Lower lobe of right lung (tissue), 2 donors: ENCODE results near the gene ANGEL1. TPM values are rescaled to one million over a fixed set of nuclear protein-coding genes. Genes with fewer than 3 reads are reported as not detected.
A peak's percentile ranks its signal among the peaks of the same experiment; 100 is the strongest.

ENCODE experiments used
- ATAC-seq, 2 donors: fragments of 200-7000 bp; cut with Tn5 transposase; one replicate each; pipeline ENCODE4 v1.9.1; 2020 to 2022; ENCODE audit warnings: mild to moderate bottlenecking in 2 of 2, moderate library complexity in 2 of 2
- DNase-seq: peaks from one replicate; pipeline ENCODE4 v3.0.0-alpha.2; 2020
- H3K27ac ChIP-seq: fragments of 200-600 bp; one replicate; pipeline ENCODE4 v1.8.0; 2022
- H3K27me3 ChIP-seq: fragments of 200-600 bp; one replicate; pipeline ENCODE4 v1.8.0; 2022; ENCODE audit warnings: low read depth
- H3K36me3 ChIP-seq: fragments of 200-600 bp; one replicate; pipeline ENCODE4 v1.8.0; 2022; ENCODE audit warnings: mild to moderate bottlenecking
- H3K4me1 ChIP-seq: fragments of 200-600 bp; one replicate; pipeline ENCODE4 v1.8.0; 2022
- H3K4me3 ChIP-seq: fragments of 200-600 bp; one replicate; pipeline ENCODE4 v1.8.0; 2022; ENCODE audit warnings: mild to moderate bottlenecking
- H3K9me3 ChIP-seq: fragments of 200-600 bp; one replicate; pipeline ENCODE4 v1.8.0; 2022
- CTCF ChIP-seq: fragments of 200-600 bp; IDR thresholded peaks from one replicate; pipeline ENCODE4 v1.8.0; 2022; ENCODE audit warnings: antibody characterized with exemption, mild to moderate bottlenecking
- intact Hi-C: fragments of 100-400 bp; cut with DNase I; formaldehyde crosslinking; loops from one replicate; pipeline ENCODE4 v1.11.0; 2022
- total RNA-seq: library from RNA; stranded (reverse); fragmentation: NEBNext Ultra II Directional; extraction: Animal tissue kit (Norgen Biotek cat#: 25700); gene quantifications from one replicate; pipeline ENCODE4 v1.2.1, GENCODE V29; 2021
- donor health status: DM: no; HTN: yes; CAD: no; lungs with severe emphysema.

Gene ANGEL1
- total RNA-seq, 1 donor from 2014 or later = 28.9 TPM

GRCh38 chr14:76829013-76829365 is 16.3 kb upstream of the ANGEL1 start:
- ATAC-seq (peak; percentile 73), DNase-seq (peak; percentile 56)
- Histone ChIP-seq H3K4me1 (peaks cover 24% of the 10 kb centered on the region), H3K27me3 (no peaks in the 10 kb centered on the region), H3K27ac (peak overlapping the region; percentile 53), H3K36me3 (no peaks in the 10 kb centered on the region), H3K4me3 (no peak overlapping the region), H3K9me3 (no peaks in the 10 kb centered on the region)
- intact Hi-C loops = no loop called here
- no peak for TF ChIP-seq CTCF

- DNase-seq (no peak), ATAC-seq (peak; percentile 28 to 39)
- no peaks in the 10 kb centered on the region for H3K9me3 ChIP-seq
- H3K4me1 ChIP-seq = peaks cover 24% of the 10 kb centered on the region
- peak overlapping the region; percentile 28 for H3K4me3 ChIP-seq
- intact Hi-C loops = no loop called here
- peak overlapping the region; percentile 11 for H3K27ac ChIP-seq
- H3K36me3 ChIP-seq = no peaks in the 10 kb centered on the region
- no peak for TF ChIP-seq CTCF
- no peaks in the 10 kb centered on the region for H3K27me3 ChIP-seq
Observed at GRCh38 chr14:76828339-76829012, 15.8 kb upstream of the ANGEL1 start.

- H3K27me3 ChIP-seq = no peaks in the 10 kb centered on the region
- no peak for ATAC-seq
- peak overlapping the region; percentile 28 for H3K4me3 ChIP-seq
- H3K27ac ChIP-seq = peak overlapping the region; percentile 11
- H3K9me3 ChIP-seq = no peaks in the 10 kb centered on the region
- intact Hi-C loops = no loop called here
- peaks cover 24% of the 10 kb centered on the region for H3K4me1 ChIP-seq
- no peak for TF ChIP-seq CTCF
- no peaks in the 10 kb centered on the region for H3K36me3 ChIP-seq
- DNase-seq = no peak
Observed at GRCh38 chr14:76827696-76828296, 15.1 kb upstream of the ANGEL1 start.

GRCh38 chr14:76826122-76826521 is 13.4 kb upstream of the ANGEL1 start, which contains the start of gene LRRC74A:
LRRC74A (plus strand) TSS chr14:76826408; CDS start chr14:76826698, 290 bp downstream.
- ATAC-seq = no peak
- H3K36me3 ChIP-seq = no peaks in the 10 kb centered on the region
- no peaks in the 10 kb centered on the region for H3K9me3 ChIP-seq
- H3K4me1 ChIP-seq = peaks cover 24% of the 10 kb centered on the region
- no peaks in the 10 kb centered on the region for H3K27me3 ChIP-seq
- DNase-seq = no peak
- intact Hi-C loops = no loop called here
- no peak within 1 kb of the TSS for H3K27ac ChIP-seq
- no peak within 1 kb of the TSS for H3K4me3 ChIP-seq
- TF ChIP-seq CTCF = no peak

- H3K4me1 ChIP-seq = no peaks in the 10 kb centered on the region
- peaks cover 5% of the 10 kb centered on the region for H3K27me3 ChIP-seq
- no peaks in the 10 kb centered on the region for H3K9me3 ChIP-seq
- intact Hi-C loops = no loop called here
- no peaks in the 10 kb centered on the region for H3K36me3 ChIP-seq
- no peak overlapping the region for H3K4me3 ChIP-seq
- DNase-seq (no peak), ATAC-seq (no peak)
- H3K27ac ChIP-seq = no peak overlapping the region
- no peak for TF ChIP-seq CTCF
Observed at GRCh38 chr14:76820700-76821099, 8.0 kb upstream of the ANGEL1 start.
